ENCODE measurements around the gene HADHB.

The HADHB gene

DNA sequence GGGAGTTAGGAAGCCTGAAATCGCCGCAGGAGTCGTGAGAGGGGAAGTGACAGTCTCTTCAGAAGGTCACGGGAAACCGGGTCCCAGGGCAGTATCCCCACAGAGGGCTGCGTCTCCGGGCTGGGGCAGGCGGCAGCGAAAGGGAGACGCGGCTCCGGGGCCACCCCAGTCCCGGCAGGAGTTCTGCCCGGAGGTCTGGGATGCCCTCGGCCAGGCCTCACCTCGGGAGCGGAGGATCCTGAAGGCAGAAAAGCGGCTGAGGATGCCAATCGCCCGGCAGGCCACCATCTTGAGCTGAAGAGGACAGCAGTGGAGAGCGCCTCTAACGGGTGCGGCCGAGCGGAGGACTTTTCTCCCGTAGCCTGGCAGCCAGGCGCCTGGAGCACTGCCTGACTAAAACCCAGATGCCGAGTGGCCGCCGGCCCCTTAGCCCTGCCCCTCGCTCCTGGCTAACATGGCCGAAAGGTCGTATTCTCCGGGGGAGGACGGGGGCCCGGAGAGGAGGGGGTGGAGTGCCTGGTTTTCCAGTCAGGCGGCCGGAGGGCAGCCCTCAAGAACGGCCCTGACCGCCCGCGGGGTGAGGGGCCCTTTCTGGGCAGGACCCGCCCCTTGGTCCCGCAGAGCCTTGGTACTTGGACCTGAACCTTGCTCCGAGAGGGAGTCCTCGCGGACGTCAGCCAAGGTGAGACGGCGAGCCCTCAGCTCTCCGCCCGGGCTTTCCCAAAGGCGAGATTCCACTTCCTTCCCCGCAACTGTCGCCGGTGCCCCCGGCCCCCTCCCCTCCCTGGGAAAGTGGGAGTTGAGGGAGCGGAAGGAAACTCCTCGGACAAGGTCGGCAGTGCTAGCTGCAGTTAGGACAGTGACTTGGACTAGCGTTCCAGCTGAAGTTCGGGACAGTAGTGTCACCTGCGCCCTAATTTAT, at the start of gene HADHB, which contains the start of gene HADHA:
TSS of gene HADHB (plus strand) at position 631 of the 922 bp plus-strand sequence. CDS start 9,316 bp downstream, outside the sequence.
TSS of gene HADHA (minus strand) at position 324 of the 922 bp plus-strand sequence. CDS start at position 288, 36 bp downstream.
- peak; percentile 94 for DNase-seq

DNA sequence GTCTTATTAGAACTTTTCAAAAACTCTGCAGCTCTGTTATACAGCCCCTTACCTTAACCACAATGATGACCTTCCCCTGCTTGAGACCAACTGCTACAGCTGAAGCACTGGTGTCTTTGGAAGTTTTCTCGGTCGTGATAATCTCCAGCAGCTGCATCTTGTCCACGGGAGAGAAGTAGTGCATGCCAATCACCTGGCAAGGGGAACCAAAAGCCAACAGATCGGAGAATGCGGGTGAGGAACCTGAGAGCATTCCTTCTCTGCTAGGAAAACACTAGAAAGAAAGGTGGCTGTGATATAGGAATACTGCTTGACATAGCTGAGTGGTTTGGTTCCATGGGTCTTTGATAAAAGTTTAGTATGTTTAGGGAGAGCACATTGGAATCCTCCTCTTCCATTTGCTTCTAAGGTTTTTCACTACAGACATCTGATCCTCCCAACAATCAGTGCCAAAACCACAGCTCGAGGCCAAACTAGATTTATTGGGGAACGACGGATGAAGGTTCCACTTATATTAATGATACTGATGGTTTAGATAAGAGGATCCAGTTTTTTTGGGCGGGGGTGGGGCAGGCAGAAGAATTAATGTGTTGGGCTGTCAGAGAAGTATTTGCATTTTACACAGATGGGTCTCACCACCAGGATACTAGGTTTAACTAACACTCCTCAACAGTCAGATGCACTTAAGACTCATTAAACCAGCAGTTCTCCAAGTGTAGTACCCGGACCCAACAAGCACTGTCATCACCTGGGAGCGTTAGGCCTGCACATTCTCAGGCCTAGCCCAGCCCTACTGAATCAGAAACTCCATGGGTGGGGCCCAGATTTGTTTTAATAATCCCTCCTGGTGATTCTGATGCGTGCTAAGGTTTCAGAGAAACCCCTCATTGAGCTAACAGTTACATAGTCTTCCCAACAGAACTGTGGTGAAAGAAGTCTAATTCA, 49.4 kb upstream of the HADHB start:
- DNase-seq: no peak

DNA sequence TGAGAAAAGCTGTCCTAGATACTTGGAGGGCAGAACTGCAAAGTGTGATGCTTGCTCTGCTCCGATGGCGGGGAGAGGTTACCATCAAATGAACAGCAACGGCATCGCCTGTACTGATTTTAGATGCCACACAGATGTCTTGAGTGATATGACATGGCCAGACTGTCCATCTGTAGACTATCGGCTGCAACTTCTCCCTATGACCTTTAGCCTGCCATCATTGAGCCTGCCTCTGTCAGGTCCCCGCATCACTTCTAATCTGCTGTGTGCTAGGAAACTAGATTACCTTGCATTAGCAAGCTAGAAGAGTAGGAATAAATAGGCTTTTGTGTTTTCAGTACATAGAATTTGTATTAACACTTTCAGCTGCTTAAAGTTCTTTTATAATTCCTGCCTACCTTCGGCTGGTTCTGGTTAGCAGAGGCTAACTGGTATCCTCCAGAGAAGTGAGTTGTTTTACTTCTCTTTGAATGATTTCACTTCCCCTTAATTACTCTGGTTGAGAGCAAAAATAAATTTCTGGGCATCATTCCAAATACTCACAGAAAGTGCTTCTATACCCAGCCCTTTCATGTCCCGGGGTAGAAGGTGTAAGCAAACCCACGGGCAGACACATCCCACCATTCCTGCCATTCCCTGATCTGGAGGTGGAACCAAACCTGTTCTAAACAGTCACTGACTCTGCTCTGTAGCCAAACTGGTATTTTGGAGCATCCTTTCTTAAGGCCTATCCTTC, 47.9 kb upstream of the HADHB start:
- no peak for DNase-seq

DNA sequence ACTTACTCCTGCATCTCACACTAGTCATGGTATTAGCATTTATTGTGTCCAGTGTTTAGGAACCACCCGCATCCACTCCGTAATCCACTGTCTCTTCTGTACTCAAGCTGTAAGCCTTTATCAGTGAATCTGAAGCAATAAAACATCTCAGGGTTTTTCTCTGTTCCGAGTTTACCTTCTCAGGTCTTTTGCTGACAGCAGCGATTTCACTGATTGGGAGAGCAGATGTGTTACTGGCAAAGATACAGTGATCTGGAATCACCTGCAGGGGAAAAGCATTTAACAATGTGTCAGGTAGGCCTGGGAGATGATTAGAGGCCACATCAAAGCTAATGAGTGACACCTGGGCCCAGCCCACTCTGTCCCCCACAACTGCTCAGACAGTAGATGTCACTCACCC, 47.2 kb upstream of the HADHB start:
- no peak for DNase-seq

DNA sequence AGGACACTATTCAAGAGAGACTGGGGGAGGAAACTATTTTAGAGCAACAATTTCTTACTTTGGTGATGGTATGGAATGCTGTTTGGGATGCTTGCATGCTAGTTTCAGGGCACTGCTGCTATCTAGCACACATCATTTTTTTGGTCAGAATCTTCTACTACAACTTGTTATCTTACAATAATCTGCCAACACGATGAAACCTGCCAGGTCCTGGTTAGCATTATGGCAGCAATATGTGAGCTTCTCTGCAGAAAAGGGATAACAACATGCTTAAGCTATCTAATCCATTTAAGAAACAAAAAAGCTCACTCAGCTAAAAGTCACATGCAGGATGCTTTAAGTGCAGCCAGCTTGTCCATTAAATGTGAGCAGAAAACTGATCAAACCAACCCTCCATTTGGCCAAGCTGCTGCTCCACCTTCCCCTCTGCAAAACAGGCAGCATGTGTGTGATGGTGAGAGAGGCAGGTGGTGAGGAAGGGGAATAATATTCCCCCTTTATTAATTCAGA, 41.7 kb upstream of the HADHB start:
- no peak for DNase-seq

DNA sequence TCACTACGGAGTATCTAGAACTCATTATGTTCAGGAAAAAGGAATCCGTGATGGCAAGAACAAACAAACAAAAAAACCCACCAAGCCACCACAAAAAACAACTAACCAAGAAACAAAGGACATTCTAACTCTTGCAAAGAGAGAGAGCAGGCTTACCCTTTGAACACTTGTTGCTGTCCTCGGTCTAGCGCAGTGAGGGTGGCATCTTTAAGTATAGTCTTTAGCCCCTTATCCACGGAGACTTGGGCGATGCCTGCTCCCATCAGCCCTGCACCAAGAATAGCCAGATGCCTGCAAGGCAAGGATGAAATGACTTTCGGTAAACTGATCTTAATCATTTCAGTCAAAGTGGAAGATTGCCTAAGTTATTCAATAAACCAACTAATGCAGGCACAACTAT, 40.8 kb upstream of the HADHB start:
- DNase-seq: no peak

DNA sequence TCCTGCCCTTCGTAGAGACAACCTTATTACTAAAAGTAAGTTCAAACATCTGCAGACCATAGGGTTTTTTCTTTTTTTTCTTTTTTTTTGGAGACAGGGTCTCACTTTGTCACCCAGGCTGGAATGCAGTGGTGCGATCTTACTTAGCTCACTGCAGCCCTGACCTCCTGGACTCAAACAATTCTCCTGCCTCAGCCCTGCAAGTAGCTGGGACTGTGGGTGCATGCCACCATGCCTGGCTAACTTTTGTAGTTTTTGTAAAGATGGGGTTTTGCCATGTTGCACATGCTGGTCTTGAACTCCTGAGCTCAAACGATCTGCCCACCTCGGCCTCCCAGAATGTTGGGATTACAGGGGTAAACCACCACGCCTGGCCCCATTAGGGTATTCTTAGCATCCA, 32.7 kb upstream of the HADHB start:
- DNase-seq: no peak

DNA sequence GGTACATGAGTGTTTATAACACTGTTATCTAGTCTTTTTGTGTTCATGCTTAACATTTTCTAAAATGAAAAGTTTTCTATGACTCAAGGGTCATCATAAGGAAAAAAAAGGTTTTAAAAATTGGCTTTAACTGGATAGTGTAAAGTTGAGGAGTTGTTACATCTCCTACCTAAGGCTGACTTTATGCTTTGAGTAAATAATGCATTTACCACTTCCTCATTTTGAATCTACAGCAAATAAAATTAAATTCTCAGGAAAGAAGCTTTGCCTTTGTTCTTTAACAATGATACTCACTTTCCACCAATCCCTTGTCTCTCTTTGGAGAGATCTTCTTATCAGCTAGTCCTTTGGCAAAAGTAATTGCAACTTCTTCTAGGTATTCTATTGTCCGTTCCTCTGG, 30.0 kb upstream of the HADHB start:
- no peak for DNase-seq

DNA sequence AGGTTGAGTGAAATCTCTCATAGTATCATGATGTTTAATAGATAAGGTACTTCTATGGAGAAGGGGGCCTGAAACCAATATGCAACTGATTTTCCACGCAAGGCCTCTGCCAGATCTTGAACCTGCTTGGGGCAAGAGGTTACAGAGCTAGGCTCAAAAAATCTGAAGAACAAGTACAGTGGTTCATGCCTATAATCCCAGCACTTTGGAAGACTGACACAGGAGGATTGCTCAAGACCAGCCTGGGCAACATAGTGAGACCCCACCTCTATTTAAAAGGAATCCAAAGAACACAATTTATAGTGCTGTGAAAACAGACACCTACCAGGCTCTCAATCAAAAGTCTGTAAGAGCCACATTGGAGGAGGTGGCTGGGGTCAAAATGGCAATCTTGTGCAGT, 28.9 kb upstream of the HADHB start:
- DNase-seq: no peak

DNA sequence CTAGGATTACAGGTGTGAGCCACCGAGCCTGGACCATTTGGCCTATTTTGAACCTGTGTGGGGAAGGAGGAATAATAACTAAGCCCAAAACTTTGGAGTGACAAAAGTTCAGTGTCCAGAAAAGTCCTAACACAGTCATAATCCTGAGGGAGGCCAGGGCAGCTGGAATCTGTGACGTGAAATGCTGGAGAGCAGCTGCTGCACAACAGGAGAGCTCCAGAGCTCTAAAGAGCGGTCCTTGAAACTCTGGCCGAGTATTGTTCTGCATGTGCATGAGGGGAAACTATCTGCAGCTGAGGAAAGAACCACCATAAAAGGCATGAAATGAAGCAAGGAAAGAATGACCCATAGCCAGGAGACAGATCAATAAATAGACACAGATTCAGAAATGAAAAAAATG, 28.2 kb upstream of the HADHB start:
- no peak for DNase-seq

DNA sequence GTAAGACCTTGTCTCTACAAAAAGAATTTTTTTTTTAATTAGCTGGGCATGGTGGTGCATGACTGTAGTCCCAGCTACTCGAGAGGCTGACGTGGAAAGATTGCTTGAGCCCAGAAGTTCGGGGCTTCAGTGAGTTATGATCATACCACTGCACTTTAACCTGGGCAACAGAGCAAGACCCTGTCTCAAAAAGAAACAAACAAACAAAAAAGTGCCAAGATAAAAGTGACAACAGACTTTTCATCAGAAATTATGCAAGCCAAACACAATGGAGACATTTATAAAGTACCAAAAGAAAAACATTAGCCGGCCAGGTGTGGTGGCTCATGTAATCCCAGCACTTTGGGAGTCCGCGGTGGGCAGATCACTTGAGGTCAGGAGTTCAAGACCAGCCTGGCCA, 27.0 kb upstream of the HADHB start:
- DNase-seq: no peak

DNA sequence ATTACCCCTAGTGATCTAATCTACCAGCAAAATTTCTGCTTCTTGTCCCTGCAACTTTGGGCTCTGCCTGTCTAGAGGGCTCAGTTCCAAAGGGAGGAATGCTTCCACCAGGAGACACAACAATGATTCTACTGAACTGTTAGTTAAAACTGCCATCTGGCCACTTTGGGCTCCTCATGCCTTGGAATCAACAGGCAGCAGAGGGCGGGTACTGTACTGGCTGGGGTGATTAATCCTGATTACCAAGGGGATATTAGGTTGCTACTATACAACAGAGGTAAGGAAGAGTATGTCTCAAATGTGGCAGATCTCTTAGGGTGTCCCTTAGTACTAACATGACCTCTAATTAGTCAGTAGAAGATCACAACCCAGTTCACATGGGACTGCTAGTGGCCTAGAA, 21.7 kb upstream of the HADHB start:
- peak; percentile 52 for DNase-seq

DNA sequence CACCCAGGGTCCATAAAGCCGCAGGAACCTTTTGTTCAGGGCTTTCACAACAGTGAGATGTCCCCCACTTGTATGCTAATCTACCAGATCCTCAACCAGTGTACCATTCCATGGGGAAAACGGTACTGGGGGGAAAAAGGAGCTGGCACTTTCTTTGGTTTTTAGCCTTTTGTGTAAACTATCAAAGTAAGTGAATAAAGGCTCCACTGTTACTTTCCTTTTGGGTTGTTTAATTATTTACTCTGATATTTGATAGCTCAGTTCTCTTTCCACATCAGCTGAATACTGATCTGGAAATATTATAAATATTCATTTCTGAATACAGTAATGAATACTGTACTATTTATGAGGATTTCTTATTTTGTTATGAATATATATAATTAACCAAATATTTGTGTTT, 20.6 kb upstream of the HADHB start:
- DNase-seq: no peak

DNA sequence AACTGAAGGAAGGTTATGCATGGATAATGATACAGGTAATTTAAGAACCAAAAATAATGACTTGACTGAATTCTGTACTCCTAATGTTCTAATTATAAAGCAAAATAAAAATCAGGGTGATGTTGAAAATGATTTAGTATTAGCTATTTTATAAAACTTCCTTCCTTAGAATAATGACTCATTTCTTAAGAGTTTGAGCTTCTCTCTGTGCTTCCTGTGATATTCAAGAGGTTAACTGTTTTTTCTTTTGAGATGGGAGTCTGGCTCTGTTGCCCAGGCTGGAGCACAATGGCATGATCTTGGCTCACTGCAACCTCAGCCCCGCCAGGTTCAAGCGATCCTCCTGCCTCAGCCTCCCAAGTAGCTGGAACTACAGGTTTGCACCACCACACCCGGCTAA, 15.1 kb upstream of the HADHB start:
- DNase-seq: no peak

DNA sequence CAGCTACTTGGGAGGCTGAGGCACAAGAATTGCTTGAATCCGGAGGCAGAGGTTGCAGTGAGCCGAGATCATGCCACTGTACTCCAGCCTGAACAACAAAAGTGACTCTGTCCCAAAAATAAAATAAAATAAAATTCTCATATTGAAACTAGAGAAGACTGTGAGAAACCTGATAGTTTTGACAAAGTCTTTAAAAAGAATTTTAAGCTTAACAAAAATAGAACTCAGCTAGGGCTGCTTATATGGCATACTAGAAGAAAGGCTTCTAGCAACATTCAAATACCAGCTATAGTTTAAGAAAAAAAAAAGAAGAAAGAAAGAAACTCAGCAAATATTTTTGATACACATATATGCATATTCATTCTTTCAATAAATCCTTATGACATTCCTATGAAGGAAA, 13.9 kb upstream of the HADHB start:
- no peak for DNase-seq

DNA sequence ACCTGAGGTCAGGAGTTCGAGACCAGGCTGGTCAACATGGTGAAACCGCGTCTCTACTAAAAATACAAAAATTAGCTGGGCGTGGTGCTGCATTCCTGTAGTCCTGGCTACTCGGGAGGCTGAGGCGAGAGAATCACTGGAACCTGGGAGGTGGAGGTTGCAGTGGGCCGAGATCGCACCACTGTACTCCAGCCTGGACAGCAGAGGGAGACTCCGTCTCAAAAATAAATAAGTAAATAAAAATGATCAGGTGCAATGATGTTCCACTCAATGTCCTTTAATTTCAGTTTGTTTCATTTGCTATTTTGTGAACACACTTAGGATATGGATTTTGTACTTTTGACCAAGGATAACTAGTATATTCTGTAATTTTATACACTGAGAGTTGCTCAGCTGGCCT, 9.7 kb upstream of the HADHB start:
- peak; percentile 31 for DNase-seq

DNA sequence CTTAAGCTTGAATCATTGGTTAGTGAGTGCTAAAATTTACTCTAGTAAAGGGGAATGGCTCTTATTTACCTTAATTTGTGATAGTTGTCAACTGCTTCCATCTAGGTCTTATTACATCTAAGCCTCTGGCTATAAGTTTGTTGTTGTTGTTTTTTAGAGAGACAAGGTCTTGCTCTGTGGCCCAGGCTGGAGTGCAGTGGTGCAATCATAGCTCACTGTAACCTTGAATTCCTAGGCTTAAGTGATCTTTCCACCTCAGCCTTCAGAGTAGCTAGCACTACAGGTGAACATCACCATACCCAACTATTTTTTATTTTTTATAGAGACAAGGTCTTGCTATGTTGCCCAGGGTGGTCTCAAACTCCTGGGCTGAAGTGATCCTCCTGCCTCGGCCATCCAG, 6.9 kb upstream of the HADHB start:
- no peak for DNase-seq

DNA sequence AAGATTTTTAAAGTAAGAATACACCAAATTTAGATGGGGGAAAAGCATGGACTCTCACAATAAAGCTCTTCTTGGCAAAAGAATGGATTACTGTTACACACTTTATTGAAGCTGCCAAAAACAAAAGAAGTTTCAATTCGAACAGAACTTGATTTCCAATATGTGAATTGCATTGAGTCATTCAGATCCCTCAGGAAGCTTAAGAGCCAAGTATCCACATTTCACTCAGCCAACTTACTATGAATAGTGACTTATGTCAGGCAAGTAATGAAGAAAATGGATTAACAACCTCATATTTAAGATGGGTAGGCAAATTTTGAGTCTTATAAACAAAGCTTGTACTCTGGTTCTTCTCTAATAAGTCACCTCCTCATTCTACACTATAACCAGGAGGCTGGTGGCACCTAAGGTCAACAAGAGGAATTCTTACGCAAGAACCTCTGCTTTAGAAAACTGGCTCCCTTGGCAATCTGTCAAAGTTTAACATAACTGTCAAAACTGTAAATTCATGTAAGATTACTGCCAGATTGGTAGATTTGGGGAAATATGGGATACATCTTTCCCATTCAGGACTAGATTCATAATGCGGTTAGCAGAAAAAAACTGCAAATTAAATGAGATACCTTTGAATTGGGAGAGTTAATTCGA, 6.3 kb upstream of the HADHB start:
- no peak for DNase-seq

DNA sequence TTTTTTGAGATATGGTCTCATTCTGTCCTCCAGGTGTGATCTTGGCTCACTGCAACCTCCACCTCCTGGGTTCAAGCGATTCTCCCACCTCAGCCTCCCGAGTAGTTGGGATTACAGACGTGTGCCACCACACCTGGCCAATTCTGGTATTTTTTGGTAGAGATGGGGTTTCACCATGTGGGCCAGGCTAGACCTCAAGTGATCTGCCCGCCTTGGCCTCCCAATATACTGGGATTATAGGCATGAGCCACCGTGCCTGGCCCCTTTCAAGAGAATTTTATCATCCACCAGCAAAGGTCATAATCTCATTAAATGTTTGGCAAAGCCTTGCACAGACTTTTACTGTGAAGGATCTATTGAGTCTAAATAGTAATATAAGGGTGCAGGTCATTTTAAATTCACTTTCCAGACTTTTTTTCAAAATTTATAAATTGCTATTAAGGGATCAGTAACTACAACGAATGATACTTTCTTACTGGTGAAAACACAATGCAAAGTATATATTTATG, 2.8 kb upstream of the HADHB start:
- no peak for DNase-seq

DNA sequence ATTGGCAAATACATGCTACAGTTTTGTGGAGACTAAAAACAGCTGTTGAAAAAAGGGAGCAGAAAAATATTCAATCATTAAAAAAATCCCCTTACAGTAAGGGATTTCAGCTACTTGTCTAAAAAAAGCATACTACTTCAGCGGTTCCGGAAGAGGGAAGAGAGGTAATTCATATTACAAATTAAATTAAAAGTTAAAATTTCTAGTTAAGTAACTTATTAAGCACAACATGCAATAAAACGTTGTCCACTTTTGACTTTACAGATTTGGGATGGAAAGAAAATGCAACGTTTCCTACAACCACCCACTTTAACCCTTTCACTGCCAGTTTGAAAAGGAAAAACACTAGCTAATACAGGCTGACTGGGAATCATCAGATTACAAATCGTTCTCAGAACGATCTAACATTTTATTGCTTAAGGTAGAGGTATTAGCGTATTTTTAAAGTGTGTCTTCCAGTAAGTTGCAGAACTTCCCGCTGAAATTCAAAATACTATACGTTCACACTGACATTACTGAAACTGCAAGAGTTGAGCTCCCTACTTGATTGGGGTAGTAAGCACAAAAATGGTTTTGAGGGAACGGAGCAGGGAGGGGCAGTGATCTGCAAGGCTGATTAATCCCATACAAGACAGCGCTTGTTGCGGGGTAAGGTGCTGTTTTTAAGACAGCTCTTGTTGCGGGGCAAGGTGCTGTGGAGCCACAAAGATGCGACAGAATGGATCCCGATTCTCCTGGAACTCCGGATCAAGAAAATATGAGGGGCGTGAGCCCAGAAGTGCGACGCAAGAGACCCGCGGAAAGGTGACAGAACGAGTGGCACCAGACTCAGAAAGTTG, 1.1 kb upstream of the HADHB start:
- DNase-seq: peak; percentile 42

DNA sequence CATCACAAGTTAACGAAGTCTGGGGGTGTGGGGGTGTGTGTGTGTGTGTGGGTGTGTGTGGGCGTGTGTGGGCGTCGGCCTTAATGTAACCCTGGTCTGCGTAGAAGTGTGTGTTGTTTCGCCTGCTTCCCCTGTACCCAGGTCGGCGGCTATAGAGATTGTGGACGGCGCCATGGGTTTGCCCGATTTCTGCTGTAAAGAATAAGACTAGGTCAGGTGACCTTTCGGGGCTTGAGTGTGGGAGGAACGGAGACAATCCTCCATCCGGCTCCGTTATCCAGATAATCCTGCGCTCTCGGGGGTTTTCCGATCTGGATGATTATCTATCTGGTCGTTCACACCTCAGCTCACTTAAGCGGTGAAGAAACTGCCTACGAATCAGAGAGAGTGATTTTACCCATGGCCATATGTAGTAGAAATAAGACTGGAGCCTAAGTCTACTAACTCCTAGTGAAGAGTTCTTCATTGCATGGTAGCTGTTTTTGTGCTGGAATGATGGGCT, 543 bp downstream of the HADHB start:
- DNase-seq: peak; percentile 60

Measured in NCI-H2171 treated with DMSO at 0.1 percent for 48 hours (cell line).